OCI-LY3 (cell line): ENCODE measurements around the gene SUSD5.

ENCODE experiments used
- H2AFZ ChIP-seq: fragments of 200-600, 300-600 bp; shearing (Covaris generic); 2 replicates; pipeline ENCODE4 v1.6.0; 2014; ENCODE audit warnings: antibody characterized with exemption, low read depth, low read length
- H3K27ac ChIP-seq: fragments of 200-600, 300-600 bp; sonication (generic); 2 replicates; pipeline ENCODE4 v1.5.1; 2014; ENCODE audit warnings: mild to moderate bottlenecking, low read length, moderate library complexity, mixed read lengths
- H3K27me3 ChIP-seq: fragments of 200-600, 300-600 bp; sonication (generic); 2 replicates; pipeline ENCODE4 v1.6.1; 2014; ENCODE audit warnings: low read depth, low read length, mixed read lengths
- H3K36me3 ChIP-seq: fragments of 200-600, 300-600 bp; sonication (generic); replicated peaks from 2 replicates; pipeline ENCODE3; 2014; ENCODE audit warnings: low read depth, low read length, mixed read lengths
- H3K4me1 ChIP-seq: fragments of 300-600, 200-600 bp; sonication (generic); 2 replicates; pipeline ENCODE4 v1.6.1; 2014; ENCODE audit warnings: low read length, mixed read lengths
- H3K4me2 ChIP-seq: fragments of 200-600, 300-600 bp; sonication (generic); 2 replicates; pipeline ENCODE4 v1.6.1; 2014; ENCODE audit warnings: low read length, mixed read lengths
- H3K4me3 ChIP-seq: fragments of 300-600, 200-600 bp; sonication (generic); 2 replicates; pipeline ENCODE4 v1.5.1; 2014; ENCODE audit warnings: antibody characterized with exemption, mild to moderate bottlenecking, low read length, moderate library complexity
- H3K79me2 ChIP-seq: fragments of 300-600, 200-600 bp; shearing (Covaris generic); 2 replicates; pipeline ENCODE4 v1.6.1; 2014; ENCODE audit warnings: mild to moderate bottlenecking, low read length, mixed read lengths
- H3K9ac ChIP-seq: fragments of 300-600, 200-600 bp; shearing (Covaris generic); 2 replicates; pipeline ENCODE4 v1.6.0; 2014; ENCODE audit warnings: mild to moderate bottlenecking, low read length, moderate library complexity
- H3K9me3 ChIP-seq: fragments of 200-600, 300-600 bp; shearing (Covaris generic); 2 replicates; pipeline ENCODE4 v1.6.1; 2014; ENCODE audit warnings: low read length, mixed read lengths; ENCODE audit not compliant: insufficient read depth
- H4K20me1 ChIP-seq: fragments of 200-600, 300-600 bp; sonication (generic); 2 replicates; pipeline ENCODE4 v1.6.1; 2016; ENCODE audit warnings: low read length, mixed read lengths; ENCODE audit not compliant: insufficient read depth
- CTCF ChIP-seq: fragments of 200-600, 300-600 bp; sonication (generic); IDR thresholded peaks from 2 replicates; pipeline ENCODE4 v1.5.1; 2014; ENCODE audit warnings: antibody characterized with exemption, low read length, low read depth
- EZH2phosphoT487 ChIP-seq: fragments of 200-600 bp; shearing (Covaris generic); IDR thresholded peaks from 2 replicates; pipeline ENCODE4 v1.6.1; 2018; ENCODE audit warnings: antibody characterized with exemption, mixed run types, low read depth

Gene SUSD5

GRCh38 chr3:33159981-33160380, 58.6 kb downstream of the SUSD5 start:
- Histone ChIP-seq H3K27me3 (peaks cover 22% of the 10 kb centered on the region), H3K9ac (no peak overlapping the region), H3K4me1 (no peaks in the 10 kb centered on the region), H2AFZ (no peak overlapping the region), H3K27ac (no peak overlapping the region), H3K4me3 (no peak overlapping the region), H3K79me2 (no peaks in the 10 kb centered on the region), H3K36me3 (no peaks in the 10 kb centered on the region), H3K9me3 (no peaks in the 10 kb centered on the region), H3K4me2 (no peak overlapping the region), H4K20me1 (no peaks in the 10 kb centered on the region)
- TF ChIP-seq EZH2phosphoT487 (no peak), CTCF (no peak)

- no peak overlapping the region for H3K27ac ChIP-seq
- no peaks in the 10 kb centered on the region for H3K4me1 ChIP-seq
- H3K9ac ChIP-seq, result no peak overlapping the region
- H2AFZ ChIP-seq, result no peak overlapping the region
- H4K20me1 ChIP-seq, result no peaks in the 10 kb centered on the region
- no peak overlapping the region for H3K4me2 ChIP-seq
- TF ChIP-seq EZH2phosphoT487 (no peak), CTCF (no peak)
- H3K27me3 ChIP-seq, result peaks cover 22% of the 10 kb centered on the region
- no peaks in the 10 kb centered on the region for H3K36me3 ChIP-seq
- H3K9me3 ChIP-seq, result no peaks in the 10 kb centered on the region
- H3K79me2 ChIP-seq, result no peaks in the 10 kb centered on the region
- no peak overlapping the region for H3K4me3 ChIP-seq
Measured at GRCh38 chr3:33159234-33159633, 59.4 kb downstream of the SUSD5 start.

GRCh38 chr3:33155301-33155700, 63.3 kb downstream of the SUSD5 start:
- no peaks in the 10 kb centered on the region for H3K4me1 ChIP-seq
- no peak for TF ChIP-seq CTCF
- no peak overlapping the region for H3K9ac ChIP-seq
- 0 out of 2 replicates have a peak, but pooled peaks cover under 1% of the 10 kb centered on the region for H3K27me3 ChIP-seq
- no peak overlapping the region for H3K27ac ChIP-seq
- no peak overlapping the region for H3K4me3 ChIP-seq
- no peak overlapping the region for H2AFZ ChIP-seq
- H3K4me2 ChIP-seq, result no peak overlapping the region
- no peaks in the 10 kb centered on the region for H3K9me3 ChIP-seq
- H4K20me1 ChIP-seq, result no peaks in the 10 kb centered on the region
- H3K79me2 ChIP-seq, result no peaks in the 10 kb centered on the region
- no peaks in the 10 kb centered on the region for H3K36me3 ChIP-seq

GRCh38 chr3:33153782-33154181, 64.8 kb downstream of the SUSD5 start:
- no peak overlapping the region for H3K4me3 ChIP-seq
- no peaks in the 10 kb centered on the region for H4K20me1 ChIP-seq
- TF ChIP-seq CTCF (no peak), EZH2phosphoT487 (no peak)
- H3K4me1 ChIP-seq, result no peaks in the 10 kb centered on the region
- no peak overlapping the region for H3K4me2 ChIP-seq
- H3K36me3 ChIP-seq, result no peaks in the 10 kb centered on the region
- H3K27me3 ChIP-seq, result no peaks in the 10 kb centered on the region
- H2AFZ ChIP-seq, result no peak overlapping the region
- H3K79me2 ChIP-seq, result no peaks in the 10 kb centered on the region
- no peak overlapping the region for H3K9ac ChIP-seq
- H3K27ac ChIP-seq, result no peak overlapping the region
- H3K9me3 ChIP-seq, result no peaks in the 10 kb centered on the region
